ENCODE results near the gene PPP6R2. TPM values are rescaled to one million over a fixed set of nuclear protein-coding genes. Genes with fewer than 3 reads are reported as not detected.

PPP6R2 gene
- total RNA-seq, 2 experiments from 2014 or later = 62.3 to 64.5 TPM

GRCh38 chr22:50400931-50401330 is 57.8 kb downstream of the PPP6R2 start:
- Histone ChIP-seq H4K20me1 (ENCODE audit: insufficient read depth, low read length) (no peaks in the 10 kb centered on the region), H3K27ac (ENCODE audit: low read depth, low read length, poor library complexity, severe bottlenecking) (no peak overlapping the region), H3K9me2 (ENCODE audit: insufficient read depth, low read length) (no peaks in the 10 kb centered on the region), H3K36me3 (ENCODE audit: insufficient read depth, low read length) (peaks cover 66% of the 10 kb centered on the region), H3K79me2 (ENCODE audit: insufficient read depth, low read depth, low read length) (no peaks in the 10 kb centered on the region), H3K9me3 (ENCODE audit: low read length) (no peaks in the 10 kb centered on the region), H2AFZ (ENCODE audit: low read length) (no peak overlapping the region), H3K4me2 (ENCODE audit: low read length) (no peak overlapping the region), H3K4me3 (ENCODE audit: low read depth, low read length, poor library complexity, severe bottlenecking) (no peak overlapping the region), H3K4me1 (ENCODE audit: insufficient read depth, low read length, poor library complexity, severe bottlenecking) (no peaks in the 10 kb centered on the region)
- POLR2A ChIA-PET = interaction anchor here (0.6 kb wide), 1 partner anchor 230 kb away, joined by 3 read pairs; no protein-coding TSS in a partner anchor
- intact Hi-C loops (cut with micrococcal nuclease; ENCODE audit: unreplicated experiment) = no loop called here
- CTCF ChIA-PET (ENCODE audit: unreplicated experiment) = no interaction called here
- BruUV-seq (replicated peaks) = no TSS peak
- no peak for DNase-seq (ENCODE audit: low spot score)
- TF ChIP-seq CTCF (conservative IDR thresholded peaks at IDR 0.05; ENCODE audit: low read length) = no peak
- TF ChIP-seq EZH2phosphoT487 (IDR thresholded peaks at IDR 0.05; ENCODE audit: borderline replicate concordance, low read depth, low read length) = no peak

GRCh38 chr22:50401907-50402306 is 58.8 kb downstream of the PPP6R2 start:
- intact Hi-C loops (cut with micrococcal nuclease; ENCODE audit: unreplicated experiment) = no loop called here
- no peak for TF ChIP-seq CTCF (conservative IDR thresholded peaks at IDR 0.05; ENCODE audit: low read length)
- no peak for TF ChIP-seq EZH2phosphoT487 (IDR thresholded peaks at IDR 0.05; ENCODE audit: borderline replicate concordance, low read depth, low read length)
- Histone ChIP-seq H3K4me3 (ENCODE audit: low read depth, low read length, poor library complexity, severe bottlenecking) (no peak overlapping the region), H3K4me2 (ENCODE audit: low read length) (no peak overlapping the region), H2AFZ (ENCODE audit: low read length) (no peak overlapping the region), H4K20me1 (ENCODE audit: insufficient read depth, low read length) (no peaks in the 10 kb centered on the region), H3K4me1 (ENCODE audit: insufficient read depth, low read length, poor library complexity, severe bottlenecking) (no peaks in the 10 kb centered on the region), H3K9me2 (ENCODE audit: insufficient read depth, low read length) (no peaks in the 10 kb centered on the region), H3K79me2 (ENCODE audit: insufficient read depth, low read depth, low read length) (no peaks in the 10 kb centered on the region), H3K9me3 (ENCODE audit: low read length) (no peaks in the 10 kb centered on the region), H3K27ac (ENCODE audit: low read depth, low read length, poor library complexity, severe bottlenecking) (no peak overlapping the region), H3K36me3 (ENCODE audit: insufficient read depth, low read length) (peaks cover 70% of the 10 kb centered on the region)
- ChIA-PET POLR2A (interaction anchor here (0.6 kb wide), 1 partner anchor 20 kb away, joined by 3 read pairs; no protein-coding TSS in a partner anchor), CTCF (ENCODE audit: unreplicated experiment) (no interaction called here)
- DNase-seq (ENCODE audit: low spot score) = no peak
- BruUV-seq (replicated peaks) = no TSS peak

- ChIA-PET CTCF (ENCODE audit: unreplicated experiment) (no interaction called here), POLR2A (interaction anchor here (0.6 kb wide), 1 partner anchor 57 kb away, joined by 3 read pairs; no protein-coding TSS in a partner anchor)
- no peak overlapping the region for H2AFZ ChIP-seq (ENCODE audit: low read length)
- TF ChIP-seq CTCF (conservative IDR thresholded peaks at IDR 0.05; ENCODE audit: low read length) (no peak), EZH2phosphoT487 (IDR thresholded peaks at IDR 0.05; ENCODE audit: borderline replicate concordance, low read depth, low read length) (no peak)
- no peak for DNase-seq (ENCODE audit: low spot score)
- H3K9me3 ChIP-seq (ENCODE audit: low read length) = no peaks in the 10 kb centered on the region
- H3K27ac ChIP-seq (ENCODE audit: low read depth, low read length, poor library complexity, severe bottlenecking) = no peak overlapping the region
- no peak overlapping the region for H3K4me2 ChIP-seq (ENCODE audit: low read length)
- no TSS peak for BruUV-seq (replicated peaks)
- no peaks in the 10 kb centered on the region for H3K79me2 ChIP-seq (ENCODE audit: insufficient read depth, low read depth, low read length)
- intact Hi-C loops (cut with micrococcal nuclease; ENCODE audit: unreplicated experiment) = no loop called here
- peaks cover 80% of the 10 kb centered on the region for H3K36me3 ChIP-seq (ENCODE audit: insufficient read depth, low read length)
- H3K4me1 ChIP-seq (ENCODE audit: insufficient read depth, low read length, poor library complexity, severe bottlenecking) = no peaks in the 10 kb centered on the region
- no peaks in the 10 kb centered on the region for H4K20me1 ChIP-seq (ENCODE audit: insufficient read depth, low read length)
- no peak overlapping the region for H3K4me3 ChIP-seq (ENCODE audit: low read depth, low read length, poor library complexity, severe bottlenecking)
- no peaks in the 10 kb centered on the region for H3K9me2 ChIP-seq (ENCODE audit: insufficient read depth, low read length)
These were observed 60.6 kb downstream of the PPP6R2 start for GRCh38 chr22:50403701-50404101.
